ENCODE results near the gene STX18.

Gene STX18

DNA sequence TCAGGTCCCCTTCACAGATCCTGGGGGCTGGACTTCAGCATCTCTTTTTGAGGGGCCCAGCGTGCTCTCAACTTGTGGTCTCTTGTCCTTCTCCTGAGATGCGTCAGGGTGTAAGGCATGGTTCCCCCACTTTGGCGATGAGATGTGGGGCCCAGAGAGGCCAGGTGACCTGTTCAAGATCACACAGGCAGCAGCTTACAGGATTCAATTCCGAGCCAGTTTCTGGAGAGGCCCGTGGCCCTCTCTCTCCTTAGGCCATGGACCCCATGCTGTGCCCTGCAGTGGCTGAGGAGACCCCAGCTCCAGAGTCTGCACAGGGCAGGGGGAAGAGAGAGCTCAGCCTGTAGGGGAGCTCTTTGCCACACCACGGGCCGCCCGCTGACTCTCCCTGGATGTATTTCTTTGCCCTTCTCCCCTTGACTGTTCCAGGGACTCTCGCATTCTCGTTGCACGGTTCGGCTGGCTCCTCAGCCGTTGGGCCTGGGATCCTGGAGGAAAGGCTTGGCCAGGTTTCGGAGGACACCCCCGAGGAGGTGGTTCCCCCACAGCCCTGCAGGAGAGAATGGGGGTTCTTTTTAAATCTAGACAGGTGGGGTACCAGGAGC is 136.4 kb downstream of the STX18 start:
- DNase-seq (ENCODE audit: insufficient read length, low spot score) (no peak), FAIRE-seq (no peak)
- TF ChIP-seq PAX5 (IDR thresholded peaks at IDR 0.05; ENCODE audit: insufficient read depth, low read length, severe bottlenecking) (no peak), POLR2AphosphoS5 (IDR thresholded peaks at IDR 0.05; ENCODE audit: low read depth, low read length) (no peak), SPI1 (IDR thresholded peaks at IDR 0.05; ENCODE audit: low read depth, low read length) (no peak), POU2F2 (IDR thresholded peaks at IDR 0.05; ENCODE audit: low read depth, low read length) (no peak), TAF1 (IDR thresholded peaks at IDR 0.05; ENCODE audit: low read depth, low read length) (no peak), POLR2A (IDR thresholded peaks at IDR 0.05; ENCODE audit: low read depth, low read length) (no peak)

DNA sequence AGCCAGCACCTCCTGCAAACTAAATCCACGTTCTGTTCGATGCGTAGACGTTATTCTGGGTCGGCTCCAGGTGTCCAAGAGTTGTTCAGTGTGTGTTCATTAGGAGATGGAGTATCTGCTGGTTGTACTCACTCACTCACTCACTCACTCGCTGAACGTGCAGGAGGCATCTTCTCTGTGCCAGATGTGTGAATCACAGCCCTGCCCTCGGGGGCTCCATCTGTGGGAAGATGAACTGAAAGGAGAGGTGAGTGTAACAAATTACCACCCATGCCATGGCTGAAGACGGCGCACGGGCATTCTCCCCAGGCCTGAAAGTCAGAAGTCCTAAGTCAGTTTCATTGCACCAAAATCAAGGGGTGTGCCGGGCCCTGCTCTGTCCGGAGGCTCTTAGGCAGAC is 138.9 kb downstream of the STX18 start:
- DNase-seq (ENCODE audit: insufficient read length, low spot score) = no peak
- no peak for FAIRE-seq
- TF ChIP-seq SPI1 (IDR thresholded peaks at IDR 0.05; ENCODE audit: low read depth, low read length) (no peak), POLR2AphosphoS5 (IDR thresholded peaks at IDR 0.05; ENCODE audit: low read depth, low read length) (no peak), TAF1 (IDR thresholded peaks at IDR 0.05; ENCODE audit: low read depth, low read length) (no peak), POLR2A (IDR thresholded peaks at IDR 0.05; ENCODE audit: low read depth, low read length) (no peak), PAX5 (IDR thresholded peaks at IDR 0.05; ENCODE audit: insufficient read depth, low read length, severe bottlenecking) (no peak), POU2F2 (IDR thresholded peaks at IDR 0.05; ENCODE audit: low read depth, low read length) (no peak)

DNA sequence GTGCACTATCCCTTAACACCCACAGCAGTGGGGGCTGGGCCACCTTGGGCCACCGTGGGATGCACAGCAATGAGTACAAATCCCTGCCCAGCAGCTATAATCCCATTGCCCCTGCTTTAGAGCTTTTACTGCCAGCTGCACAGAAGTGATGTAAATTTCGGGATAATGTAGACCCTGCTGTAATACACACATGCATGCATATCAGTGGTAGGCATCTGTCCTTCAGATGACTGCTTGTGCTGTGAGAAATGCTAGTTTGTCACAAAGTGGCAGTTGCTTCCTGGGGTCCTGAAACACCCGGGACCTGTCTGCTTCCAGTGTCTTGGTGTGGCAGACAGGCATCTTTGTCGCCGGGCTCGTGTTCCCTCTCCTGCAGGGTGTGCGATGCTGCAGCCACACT is 140.8 kb downstream of the STX18 start:
- DNase-seq (ENCODE audit: insufficient read length, low spot score) (no peak), FAIRE-seq (no peak)
- TF ChIP-seq POLR2AphosphoS5 (IDR thresholded peaks at IDR 0.05; ENCODE audit: low read depth, low read length) (no peak), POU2F2 (IDR thresholded peaks at IDR 0.05; ENCODE audit: low read depth, low read length) (no peak), TAF1 (IDR thresholded peaks at IDR 0.05; ENCODE audit: low read depth, low read length) (no peak), SPI1 (IDR thresholded peaks at IDR 0.05; ENCODE audit: low read depth, low read length) (no peak), POLR2A (IDR thresholded peaks at IDR 0.05; ENCODE audit: low read depth, low read length) (no peak), PAX5 (IDR thresholded peaks at IDR 0.05; ENCODE audit: insufficient read depth, low read length, severe bottlenecking) (no peak)

DNA sequence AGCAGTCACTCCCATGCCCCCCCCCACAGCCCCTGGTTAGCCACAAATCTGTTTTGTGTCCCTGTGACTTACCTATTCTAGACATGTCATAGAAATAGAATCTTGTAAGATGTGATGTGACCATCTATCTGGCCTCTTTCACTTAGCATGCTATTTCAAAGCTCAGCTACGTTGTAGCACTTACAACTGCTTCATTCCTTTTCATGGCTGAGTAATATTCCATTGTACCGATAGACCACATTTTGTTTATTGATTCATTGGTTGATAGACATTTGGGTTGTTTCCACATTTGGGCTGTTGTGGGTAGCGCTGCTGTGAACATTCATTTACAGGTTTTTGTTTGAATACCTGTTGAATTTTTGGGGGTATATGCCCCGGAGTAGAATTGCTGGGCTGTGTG is 143.4 kb downstream of the STX18 start:
- DNase-seq (ENCODE audit: insufficient read length, low spot score) (no peak), FAIRE-seq (no peak)
- TF ChIP-seq PAX5 (IDR thresholded peaks at IDR 0.05; ENCODE audit: insufficient read depth, low read length, severe bottlenecking) (no peak), POLR2AphosphoS5 (IDR thresholded peaks at IDR 0.05; ENCODE audit: low read depth, low read length) (no peak), TAF1 (IDR thresholded peaks at IDR 0.05; ENCODE audit: low read depth, low read length) (no peak), POLR2A (IDR thresholded peaks at IDR 0.05; ENCODE audit: low read depth, low read length) (no peak), SPI1 (IDR thresholded peaks at IDR 0.05; ENCODE audit: low read depth, low read length) (no peak)

DNA sequence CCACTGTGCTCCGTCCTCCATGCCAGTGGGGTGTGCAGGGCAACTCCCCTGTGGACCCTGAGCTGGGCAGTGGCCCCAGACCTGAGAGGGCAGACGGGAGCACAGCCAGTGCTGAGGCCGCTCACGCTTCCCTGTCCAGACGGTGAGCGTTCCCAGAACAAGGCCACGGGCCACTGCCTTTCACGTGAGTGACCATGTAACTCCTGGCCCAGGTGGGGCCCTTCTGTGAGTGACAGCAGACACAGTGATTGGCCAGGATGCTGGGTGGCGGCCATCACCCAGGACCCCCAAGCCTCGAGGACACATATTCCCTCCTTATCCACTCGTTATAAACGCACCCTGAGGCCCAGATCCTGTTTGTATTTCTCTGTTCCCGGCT is 144.4 kb downstream of the STX18 start:
- TF ChIP-seq PAX5 (IDR thresholded peaks at IDR 0.05; ENCODE audit: insufficient read depth, low read length, severe bottlenecking) (no peak), POLR2A (IDR thresholded peaks at IDR 0.05; ENCODE audit: low read depth, low read length) (no peak), POU2F2 (IDR thresholded peaks at IDR 0.05; ENCODE audit: low read depth, low read length) (no peak), SPI1 (IDR thresholded peaks at IDR 0.05; ENCODE audit: low read depth, low read length) (no peak), TAF1 (IDR thresholded peaks at IDR 0.05; ENCODE audit: low read depth, low read length) (no peak), POLR2AphosphoS5 (IDR thresholded peaks at IDR 0.05; ENCODE audit: low read depth, low read length) (no peak)
- no peak for FAIRE-seq

DNA sequence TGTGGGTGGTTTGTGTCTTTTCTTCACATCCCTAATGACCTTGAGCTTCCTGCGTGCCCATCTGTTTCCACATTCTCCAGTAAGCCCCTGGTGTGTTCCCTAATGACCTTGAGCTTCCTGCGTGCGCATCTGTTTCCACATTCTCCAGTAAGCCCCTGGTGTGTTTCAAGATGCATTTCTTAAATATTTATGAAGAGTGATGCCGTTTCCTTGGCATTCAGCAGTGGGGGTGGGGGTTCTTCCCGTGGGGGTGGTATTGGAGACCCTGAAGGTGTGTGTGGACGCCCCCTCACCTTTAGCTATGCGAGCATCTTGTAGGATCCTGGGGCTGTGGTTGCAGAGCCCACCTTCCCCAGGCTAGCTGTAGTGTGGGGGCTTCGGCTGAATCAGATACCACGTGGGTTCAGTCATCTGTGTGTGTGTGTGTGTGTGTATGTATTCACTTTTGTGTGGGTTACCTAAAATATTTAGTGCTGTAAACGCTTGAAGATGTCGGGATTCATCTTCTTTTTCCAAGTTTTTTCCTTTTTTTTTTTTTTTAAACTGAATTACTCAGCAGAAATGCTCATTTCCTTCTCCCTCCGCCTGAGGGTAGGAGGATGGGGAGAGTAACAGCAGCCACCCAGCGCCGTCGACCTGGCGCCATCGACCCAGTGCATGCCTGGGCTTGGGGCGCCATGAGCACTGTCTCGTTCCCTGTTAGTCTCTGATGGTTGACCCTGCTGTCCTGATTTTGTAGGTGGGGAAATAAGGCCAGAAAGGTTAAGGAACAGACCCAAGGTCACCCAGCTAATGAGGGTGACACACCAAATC is 145.0 kb downstream of the STX18 start:
- TF ChIP-seq POLR2A (IDR thresholded peaks at IDR 0.05; ENCODE audit: low read depth, low read length) (no peak), TAF1 (IDR thresholded peaks at IDR 0.05; ENCODE audit: low read depth, low read length) (no peak), POLR2AphosphoS5 (IDR thresholded peaks at IDR 0.05; ENCODE audit: low read depth, low read length) (no peak), PAX5 (IDR thresholded peaks at IDR 0.05; ENCODE audit: insufficient read depth, low read length, severe bottlenecking) (no peak), SPI1 (IDR thresholded peaks at IDR 0.05; ENCODE audit: low read depth, low read length) (no peak)
- no peak for FAIRE-seq
- DNase-seq (ENCODE audit: insufficient read length, low spot score) = no peak

More for the DNA sequence above, 144.4 kb downstream of the STX18 start:
- no peak for DNase-seq (ENCODE audit: insufficient read length, low spot score)

DNA sequence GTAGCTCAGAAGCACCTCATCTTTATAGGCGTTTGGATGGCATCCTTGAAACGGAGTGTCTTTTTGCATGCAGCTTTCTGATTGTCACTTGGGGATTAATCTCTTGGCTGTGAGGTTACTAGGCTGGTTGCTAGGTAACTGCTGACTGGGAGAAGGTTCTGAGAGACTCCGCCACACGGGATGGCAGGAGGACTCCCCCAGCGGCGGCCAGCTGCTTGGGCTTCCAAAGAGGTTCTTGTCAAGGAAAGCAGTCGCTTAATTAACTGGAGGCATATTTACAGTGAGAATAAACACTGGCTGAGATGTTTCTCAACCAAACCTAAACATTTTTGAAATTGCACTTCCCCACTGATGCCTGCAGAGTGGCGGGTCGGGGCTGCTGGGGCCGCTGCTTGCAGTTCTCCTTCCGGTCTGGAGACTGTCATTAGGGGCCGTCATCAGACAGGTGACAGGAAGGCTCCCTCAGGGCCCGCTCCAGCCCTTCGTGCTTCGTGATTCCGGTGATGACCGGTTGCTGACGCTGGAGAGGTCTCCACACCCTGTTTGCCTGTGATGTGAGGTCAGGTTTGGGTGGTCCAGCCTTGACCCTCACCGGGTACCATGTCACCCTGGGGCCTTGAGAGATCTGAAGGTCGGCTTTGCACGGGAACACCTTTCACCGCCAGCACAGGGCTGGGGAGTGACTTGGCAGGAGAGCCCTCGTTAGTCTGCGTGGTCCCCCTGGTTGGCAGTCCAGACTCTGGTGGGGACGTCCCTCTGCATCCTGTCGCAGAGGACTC is 145.8 kb downstream of the STX18 start:
- DNase-seq (ENCODE audit: insufficient read length, low spot score) (no peak), FAIRE-seq (no peak)
- TF ChIP-seq TAF1 (IDR thresholded peaks at IDR 0.05; ENCODE audit: low read depth, low read length) = no peak
- no peak for TF ChIP-seq PAX5 (IDR thresholded peaks at IDR 0.05; ENCODE audit: insufficient read depth, low read length, severe bottlenecking)
- TF ChIP-seq SPI1 (IDR thresholded peaks at IDR 0.05; ENCODE audit: low read depth, low read length) = no peak
- TF ChIP-seq POLR2AphosphoS5 (IDR thresholded peaks at IDR 0.05; ENCODE audit: low read depth, low read length) = no peak
- TF ChIP-seq POLR2A (IDR thresholded peaks at IDR 0.05; ENCODE audit: low read depth, low read length) = no peak
- TF ChIP-seq POU2F2 (IDR thresholded peaks at IDR 0.05; ENCODE audit: low read depth, low read length) = no peak

DNA sequence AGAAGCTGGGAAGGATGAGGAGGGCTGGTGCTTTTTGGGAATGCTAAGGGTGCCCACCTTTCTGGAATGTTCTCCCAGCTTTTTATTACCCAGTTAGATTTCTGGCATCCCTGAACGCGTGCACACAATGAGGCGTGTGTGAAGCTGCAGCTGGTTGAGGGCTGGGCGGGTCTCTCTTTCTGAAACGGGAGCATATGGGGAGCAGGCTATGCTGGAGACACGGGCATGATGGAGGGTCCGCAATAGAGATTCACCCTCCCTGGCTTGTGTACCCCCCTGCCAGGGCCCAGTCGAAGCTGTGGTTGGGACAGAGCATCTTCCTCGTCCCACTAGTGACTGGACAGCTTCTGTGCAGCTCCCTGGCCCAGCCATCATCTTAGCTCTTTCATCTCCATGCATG is 146.5 kb downstream of the STX18 start:
- FAIRE-seq (no peak), DNase-seq (ENCODE audit: insufficient read length, low spot score) (no peak)
- TF ChIP-seq SPI1 (IDR thresholded peaks at IDR 0.05; ENCODE audit: low read depth, low read length) = no peak
- TF ChIP-seq TAF1 (IDR thresholded peaks at IDR 0.05; ENCODE audit: low read depth, low read length) = no peak
- no peak for TF ChIP-seq PAX5 (IDR thresholded peaks at IDR 0.05; ENCODE audit: insufficient read depth, low read length, severe bottlenecking)
- TF ChIP-seq POLR2A (IDR thresholded peaks at IDR 0.05; ENCODE audit: low read depth, low read length) = no peak
- TF ChIP-seq POLR2AphosphoS5 (IDR thresholded peaks at IDR 0.05; ENCODE audit: low read depth, low read length) = no peak
- TF ChIP-seq POU2F2 (IDR thresholded peaks at IDR 0.05; ENCODE audit: low read depth, low read length) = no peak

DNA sequence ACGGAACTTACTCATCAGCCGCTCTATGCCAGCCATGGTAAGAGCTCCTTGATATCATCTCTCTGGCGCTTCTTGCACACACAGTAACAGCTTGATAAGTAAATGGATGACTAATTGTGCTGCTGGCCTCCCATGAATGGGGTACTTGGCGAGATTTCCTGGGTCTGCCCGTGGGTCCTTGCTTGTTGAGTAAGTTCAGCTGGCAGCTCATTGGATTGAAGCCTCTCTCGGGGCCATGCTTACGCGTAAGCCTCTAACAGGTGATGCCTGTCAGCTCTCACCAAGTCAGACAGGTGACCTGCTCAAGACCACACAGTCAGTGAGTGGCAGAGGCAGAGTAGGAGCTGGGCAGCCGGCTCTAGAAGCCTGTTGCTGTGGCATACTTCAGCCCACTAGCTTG is 147.2 kb downstream of the STX18 start:
- TF ChIP-seq POLR2AphosphoS5 (IDR thresholded peaks at IDR 0.05; ENCODE audit: low read depth, low read length) (no peak), POU2F2 (IDR thresholded peaks at IDR 0.05; ENCODE audit: low read depth, low read length) (no peak), TAF1 (IDR thresholded peaks at IDR 0.05; ENCODE audit: low read depth, low read length) (no peak), POLR2A (IDR thresholded peaks at IDR 0.05; ENCODE audit: low read depth, low read length) (no peak), PAX5 (IDR thresholded peaks at IDR 0.05; ENCODE audit: insufficient read depth, low read length, severe bottlenecking) (no peak)
- FAIRE-seq (no peak), DNase-seq (ENCODE audit: insufficient read length, low spot score) (no peak)
